IPS-18c (cell line): ENCODE measurements around the gene NAP1L4.

Experiments
- H3K4me3 ChIP-seq: 2 replicates; pipeline ENCODE4 v1.7.0; 2013; ENCODE audit warnings: low read depth, mild to moderate bottlenecking, low read length, moderate library complexity; ENCODE audit not compliant: insufficient read depth
- H3K9me3 ChIP-seq: one replicate; pipeline ENCODE4 v1.6.1; 2013; ENCODE audit warnings: mild to moderate bottlenecking, low read length, moderate library complexity; ENCODE audit not compliant: control insufficient read depth, insufficient read depth

Gene NAP1L4

GRCh38 chr11:2923446-2924375 is 68.4 kb downstream of the NAP1L4 start:
- H3K9me3 ChIP-seq = no peaks in the 10 kb centered on the region
- no peak overlapping the region for H3K4me3 ChIP-seq

- Histone ChIP-seq H3K9me3 (no peaks in the 10 kb centered on the region), H3K4me3 (no peak overlapping the region)
Measured at GRCh38 chr11:2922655-2923054, 69.5 kb downstream of the NAP1L4 start.

GRCh38 chr11:2921742-2922493 is 70.2 kb downstream of the NAP1L4 start:
- no peak overlapping the region for H3K4me3 ChIP-seq
- H3K9me3 ChIP-seq = no peaks in the 10 kb centered on the region

GRCh38 chr11:2921261-2921660 is 70.9 kb downstream of the NAP1L4 start:
- Histone ChIP-seq H3K9me3 (no peaks in the 10 kb centered on the region), H3K4me3 (no peak overlapping the region)

- Histone ChIP-seq H3K4me3 (no peak overlapping the region), H3K9me3 (no peaks in the 10 kb centered on the region)
Measured at GRCh38 chr11:2920343-2920742, 71.8 kb downstream of the NAP1L4 start.

- H3K4me3 ChIP-seq = no peak overlapping the region
- H3K9me3 ChIP-seq = no peaks in the 10 kb centered on the region
Measured at GRCh38 chr11:2919837-2920236, 72.3 kb downstream of the NAP1L4 start.

- no peak overlapping the region for H3K4me3 ChIP-seq
- no peaks in the 10 kb centered on the region for H3K9me3 ChIP-seq
Measured at GRCh38 chr11:2919188-2919587, 72.9 kb downstream of the NAP1L4 start.

- H3K4me3 ChIP-seq = no peak overlapping the region
- no peaks in the 10 kb centered on the region for H3K9me3 ChIP-seq
Measured at GRCh38 chr11:2917842-2918490, 74.2 kb downstream of the NAP1L4 start.

- H3K4me3 ChIP-seq = no peak overlapping the region
- no peaks in the 10 kb centered on the region for H3K9me3 ChIP-seq
Measured at GRCh38 chr11:2916892-2917645, 75.1 kb downstream of the NAP1L4 start.

GRCh38 chr11:2916114-2916891 is 75.8 kb downstream of the NAP1L4 start:
- Histone ChIP-seq H3K9me3 (no peaks in the 10 kb centered on the region), H3K4me3 (no peak overlapping the region)

- Histone ChIP-seq H3K4me3 (no peak overlapping the region), H3K9me3 (no peaks in the 10 kb centered on the region)
Measured at GRCh38 chr11:2915473-2915872, 76.7 kb downstream of the NAP1L4 start.

- Histone ChIP-seq H3K9me3 (no peaks in the 10 kb centered on the region), H3K4me3 (no peak overlapping the region)
Measured at GRCh38 chr11:2914455-2915195, 77.5 kb downstream of the NAP1L4 start.

- no peak overlapping the region for H3K4me3 ChIP-seq
- H3K9me3 ChIP-seq = no peaks in the 10 kb centered on the region
Measured at GRCh38 chr11:2913776-2914175, 78.4 kb downstream of the NAP1L4 start.

GRCh38 chr11:2913019-2913431 is 79.1 kb downstream of the NAP1L4 start:
- Histone ChIP-seq H3K9me3 (no peaks in the 10 kb centered on the region), H3K4me3 (no peak overlapping the region)

GRCh38 chr11:2912498-2912897 is 79.6 kb downstream of the NAP1L4 start:
- H3K4me3 ChIP-seq = no peak overlapping the region
- no peaks in the 10 kb centered on the region for H3K9me3 ChIP-seq
